H54 (cell line): ENCODE results near the gene PKN2.
"Not testable (repeated sequence)": the region's sequence is repeated elsewhere in the genome, so short reads cannot be mapped to it uniquely, and the experiment has no call there.

Experiments used
- DNase-seq: peaks from one replicate; pipeline ENCODE4 v3.0.0; 2011; ENCODE audit warnings: low spot score, mixed read lengths; ENCODE audit not compliant: insufficient read length
- FAIRE-seq: peaks from 3 replicates; lab custom pipeline; 2011; peaks lifted over from hg19 to GRCh38; lab: Jason Lieb, UNC
- POLR2A ChIP-seq: IDR thresholded peaks from 2 replicates; pipeline ENCODE4 v1.6.1; 2011; ENCODE audit warnings: low read depth, mild to moderate bottlenecking, low read length

PKN2 gene

GRCh38 chr1:88877911-88878310, 193.8 kb downstream of the PKN2 start:
- no peak for FAIRE-seq
- DNase-seq, result no peak
- TF ChIP-seq POLR2A, result no peak

DNA sequence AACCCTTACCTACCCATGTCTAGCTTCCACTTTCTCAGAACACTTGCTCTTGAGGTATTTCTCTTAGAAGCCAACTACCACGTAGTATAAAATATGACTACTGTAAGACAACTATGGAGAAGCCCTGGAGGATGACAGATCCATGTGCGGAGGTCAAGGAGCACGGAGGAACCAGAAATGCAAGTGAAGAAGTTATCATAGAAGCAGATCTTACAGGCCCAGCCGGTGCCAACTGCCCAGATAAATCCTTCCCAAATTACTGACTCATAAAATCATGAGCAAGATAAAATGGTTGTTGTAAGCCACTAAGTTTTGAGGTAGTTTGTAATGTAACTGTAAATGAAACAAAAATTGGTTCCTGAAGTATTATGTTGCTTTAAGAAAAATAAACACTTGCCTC, 194.7 kb downstream of the PKN2 start:
- TF ChIP-seq POLR2A, result no peak
- FAIRE-seq (peak; percentile 69), DNase-seq (no peak)

DNA sequence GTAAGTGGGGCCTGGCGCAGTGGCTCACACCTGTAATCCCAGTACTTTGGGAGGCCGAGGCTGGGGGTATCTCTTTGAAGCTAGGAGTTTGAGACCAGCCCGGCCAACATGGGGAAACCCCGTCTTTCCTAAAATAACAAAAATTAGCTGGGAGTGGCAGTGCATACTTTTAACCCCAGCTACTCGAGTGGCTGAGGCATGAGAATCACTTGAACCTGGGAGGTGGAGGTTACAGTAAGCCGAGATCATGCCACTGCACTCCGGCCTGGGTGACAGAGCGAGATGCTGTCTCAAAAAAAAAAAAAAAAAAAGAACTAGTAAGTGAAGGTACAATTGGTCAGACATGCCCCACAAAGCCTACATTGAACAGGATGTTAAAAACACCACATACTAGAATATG, 196.6 kb downstream of the PKN2 start:
- not testable (repeated sequence) for FAIRE-seq, DNase-seq

DNA sequence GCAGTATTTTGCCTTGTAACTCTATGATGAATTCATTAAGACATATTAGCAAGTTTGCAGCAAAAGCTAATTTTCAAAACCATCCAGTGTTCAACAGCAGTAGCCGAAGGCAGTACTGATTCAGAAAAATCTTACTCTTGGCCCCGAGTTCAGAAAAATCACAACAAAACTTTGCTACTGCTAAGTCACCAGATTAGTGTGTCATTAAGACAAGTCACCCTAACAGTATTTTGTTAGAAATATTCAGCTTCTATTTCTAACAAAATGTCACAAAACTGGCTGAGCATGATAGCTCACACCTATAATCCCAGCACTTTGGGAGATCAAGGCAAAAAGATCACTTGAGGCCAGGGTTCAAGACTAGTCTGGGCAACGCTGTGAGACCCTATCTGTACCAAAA, 199.1 kb downstream of the PKN2 start:
- TF ChIP-seq POLR2A, result no peak
- DNase-seq, result no peak
- FAIRE-seq, result no peak
